Trophoblast cell (in vitro differentiated cells and primary cell): Measurements from ENCODE around the gene TRIM22.

Experiments used
- DNase-seq, 2 donors: peaks; one replicate each; pipeline ENCODE4 v3.0.0-alpha.2; 2016
- H2AFZ ChIP-seq: 2 replicates; pipeline ENCODE4 v1.6.1; 2013; ENCODE audit warnings: low read length, moderate library complexity, mild to moderate bottlenecking; ENCODE audit not compliant: insufficient read depth, poor library complexity
- H2AK5ac ChIP-seq: 2 replicates; pipeline ENCODE4 v1.6.1; 2013; ENCODE audit warnings: mild to moderate bottlenecking, low read length
- H2BK120ac ChIP-seq: 2 replicates; pipeline ENCODE4 v1.6.1; 2013; ENCODE audit warnings: low read length, mild to moderate bottlenecking, moderate library complexity; ENCODE audit not compliant: insufficient read depth, poor library complexity
- H2BK12ac ChIP-seq: 2 replicates; pipeline ENCODE4 v1.6.1; 2013; ENCODE audit warnings: mild to moderate bottlenecking, low read length, moderate library complexity
- H2BK5ac ChIP-seq: 2 replicates; pipeline ENCODE4 v1.6.1; 2013; ENCODE audit warnings: low read length, low read depth, moderate library complexity, mild to moderate bottlenecking; ENCODE audit not compliant: poor library complexity
- H3K14ac ChIP-seq: 2 replicates; pipeline ENCODE4 v1.6.1; 2013; ENCODE audit warnings: mild to moderate bottlenecking, low read length
- H3K18ac ChIP-seq: 2 replicates; pipeline ENCODE4 v1.6.1; 2013; ENCODE audit warnings: mild to moderate bottlenecking, low read length
- H3K23ac ChIP-seq: 2 replicates; pipeline ENCODE4 v1.6.1; 2013; ENCODE audit warnings: low read length
- H3K27ac ChIP-seq: 2 replicates; pipeline ENCODE4 v1.5.1; 2013; ENCODE audit warnings: low read depth, mild to moderate bottlenecking, inconsistent platforms, low read length, moderate library complexity
- H3K27me3 ChIP-seq: 2 replicates; pipeline ENCODE4 v1.6.1; 2013; ENCODE audit warnings: inconsistent platforms, mild to moderate bottlenecking, low read length, moderate library complexity; ENCODE audit not compliant: insufficient read depth
- H3K36me3 ChIP-seq, 2 experiments: 1 replicate in 1 of 2; 2 replicates in 1 of 2; pipeline ENCODE4 v1.6.1; 2013; ENCODE audit warnings: low read length in 2 of 2, mild to moderate bottlenecking in 2 of 2, moderate library complexity in 1 of 2; ENCODE audit not compliant: insufficient read depth in 2 of 2, control insufficient read depth in 1 of 2
- H3K4ac ChIP-seq: 2 replicates; pipeline ENCODE4 v1.6.1; 2013; ENCODE audit warnings: low read depth, mild to moderate bottlenecking, low read length, moderate library complexity
- H3K4me1 ChIP-seq, 2 experiments: 1 replicate in 1 of 2; 2 replicates in 1 of 2; pipeline ENCODE4 v1.6.1; 2013; ENCODE audit warnings: low read length in 2 of 2, mild to moderate bottlenecking in 2 of 2, moderate library complexity in 1 of 2; ENCODE audit not compliant: insufficient read depth in 2 of 2, control insufficient read depth in 1 of 2
- H3K4me2 ChIP-seq: 2 replicates; pipeline ENCODE4 v1.6.1; 2013; ENCODE audit warnings: inconsistent platforms, mild to moderate bottlenecking, low read length, moderate library complexity
- H3K4me3 ChIP-seq: 2 replicates; pipeline ENCODE4 v1.5.1; 2013; ENCODE audit warnings: mild to moderate bottlenecking, low read depth, low read length, inconsistent platforms
- H3K79me1 ChIP-seq: one replicate; pipeline ENCODE4 v1.6.1; 2013; ENCODE audit warnings: low read length
- H3K79me2 ChIP-seq: 2 replicates; pipeline ENCODE4 v1.6.1; 2013; ENCODE audit warnings: low read length, mild to moderate bottlenecking; ENCODE audit not compliant: control insufficient read depth, insufficient read depth, poor library complexity
- H3K9ac ChIP-seq: 2 replicates; pipeline ENCODE4 v1.6.1; 2013; ENCODE audit warnings: mild to moderate bottlenecking, low read length
- H3K9me3 ChIP-seq: 2 replicates; pipeline ENCODE4 v1.6.1; 2013; ENCODE audit warnings: low read depth, mild to moderate bottlenecking, control low read depth, inconsistent platforms, low read length; ENCODE audit not compliant: insufficient read depth
- H4K12ac ChIP-seq: 2 replicates; pipeline ENCODE4 v1.6.1; 2013; ENCODE audit warnings: low read depth, mild to moderate bottlenecking, low read length, moderate library complexity
- H4K8ac ChIP-seq: 2 replicates; pipeline ENCODE4 v1.6.1; 2013; ENCODE audit warnings: low read depth, mild to moderate bottlenecking, low read length, moderate library complexity
- H4K91ac ChIP-seq: one replicate; pipeline ENCODE4 v1.6.1; 2013; ENCODE audit warnings: low read depth, mild to moderate bottlenecking, low read length, moderate library complexity
- WGBS: extraction: QIAGEN DNeasy Blood & Tissue Kit; methylation state at CpG from one replicate; pipeline ENCODE4 v1.1.7; 2013; ENCODE audit warnings: missing lambda C conversion rate; ENCODE audit not compliant: insufficient read length, insufficient coverage; ENCODE audit errors: extremely low coverage; 5-methylcytosine and 5-hydroxymethylcytosine counted together

The TRIM22 gene

DNA sequence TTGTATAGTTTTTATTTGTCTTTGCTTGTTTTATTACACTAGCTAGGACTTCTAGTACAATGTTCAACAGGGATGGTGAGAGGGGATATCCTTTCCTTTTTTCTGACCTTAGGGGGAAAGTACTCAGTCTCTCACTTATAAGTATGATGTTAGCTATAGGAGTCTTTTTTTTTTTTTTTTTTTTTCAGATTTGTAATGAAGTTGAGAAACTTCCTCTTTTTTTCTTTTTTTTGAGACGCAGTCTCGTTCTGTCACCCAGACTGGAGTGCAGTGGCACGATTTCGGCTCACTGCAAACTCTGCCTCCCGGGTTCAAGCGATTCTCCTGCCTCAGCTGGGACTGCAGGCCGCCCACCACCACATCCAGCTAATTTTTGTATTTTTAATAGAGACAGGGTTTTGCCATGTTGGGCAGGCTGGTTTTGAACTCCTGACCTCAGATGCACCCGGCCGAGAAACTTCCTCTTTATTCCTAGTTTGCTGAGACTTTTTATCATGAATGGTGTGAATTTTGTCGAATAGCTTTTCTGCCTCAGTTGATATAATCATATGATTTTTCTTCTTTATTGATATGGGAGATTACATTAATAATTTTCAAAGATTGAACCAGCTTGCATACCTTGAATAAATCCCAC, 10.9 kb downstream of the TRIM22 start:
- no peak overlapping the region for H2BK120ac ChIP-seq

GRCh38 chr11:5701055-5701577, 11.5 kb downstream of the TRIM22 start:
- no peaks in the 10 kb centered on the region for H3K79me2 ChIP-seq
- H3K27ac ChIP-seq, result no peak overlapping the region
- no peaks in the 10 kb centered on the region for H3K9me3 ChIP-seq
- H3K36me3 ChIP-seq, result no peaks in the 10 kb centered on the region
- DNase-seq, result no peak
- H2AFZ ChIP-seq, result no peak overlapping the region
- no peak overlapping the region for H4K91ac ChIP-seq
- H3K4ac ChIP-seq, result no peak overlapping the region
- no peak overlapping the region for H4K8ac ChIP-seq
- H2BK5ac ChIP-seq, result no peak overlapping the region
- peaks cover 0 to 3% of the 10 kb centered on the region in 2 experiments for H3K4me1 ChIP-seq
- 100% methylated on average over 2 of the region's 3 CpGs for WGBS
- no peak overlapping the region for H2BK12ac ChIP-seq
- H3K18ac ChIP-seq, result no peak overlapping the region
- H3K14ac ChIP-seq, result no peak overlapping the region
- no peak overlapping the region for H3K4me3 ChIP-seq
- no peak overlapping the region for H3K23ac ChIP-seq
- H4K12ac ChIP-seq, result no peak overlapping the region
- no peaks in the 10 kb centered on the region for H3K27me3 ChIP-seq
- no peak overlapping the region for H2AK5ac ChIP-seq
- no peak overlapping the region for H3K9ac ChIP-seq
- H3K4me2 ChIP-seq, result no peak overlapping the region
- no peak overlapping the region for H2BK120ac ChIP-seq
- H3K79me1 ChIP-seq, result no peaks in the 10 kb centered on the region

More for the DNA sequence above, 10.9 kb downstream of the TRIM22 start:
- H2AFZ ChIP-seq, result no peak overlapping the region
- no peaks in the 10 kb centered on the region for H3K9me3 ChIP-seq
- H2AK5ac ChIP-seq, result no peak overlapping the region
- H3K18ac ChIP-seq, result no peak overlapping the region
- no peaks in the 10 kb centered on the region for H3K36me3 ChIP-seq
- H3K4me2 ChIP-seq, result no peak overlapping the region
- no CpG with 5 or more reads among the region's 10 CpGs for WGBS
- peaks cover 0 to 4% of the 10 kb centered on the region in 2 experiments for H3K4me1 ChIP-seq
- no peak overlapping the region for H3K9ac ChIP-seq
- H3K79me1 ChIP-seq, result no peaks in the 10 kb centered on the region
- DNase-seq, result no peak
- H3K14ac ChIP-seq, result no peak overlapping the region
- H3K27me3 ChIP-seq, result no peaks in the 10 kb centered on the region
- H3K4me3 ChIP-seq, result no peak overlapping the region
- H3K23ac ChIP-seq, result no peak overlapping the region
- H2BK5ac ChIP-seq, result no peak overlapping the region
- H4K91ac ChIP-seq, result no peak overlapping the region
- no peaks in the 10 kb centered on the region for H3K79me2 ChIP-seq
- no peak overlapping the region for H3K4ac ChIP-seq
- H3K27ac ChIP-seq, result no peak overlapping the region
- H2BK12ac ChIP-seq, result no peak overlapping the region
- H4K8ac ChIP-seq, result no peak overlapping the region
- H4K12ac ChIP-seq, result no peak overlapping the region

DNA sequence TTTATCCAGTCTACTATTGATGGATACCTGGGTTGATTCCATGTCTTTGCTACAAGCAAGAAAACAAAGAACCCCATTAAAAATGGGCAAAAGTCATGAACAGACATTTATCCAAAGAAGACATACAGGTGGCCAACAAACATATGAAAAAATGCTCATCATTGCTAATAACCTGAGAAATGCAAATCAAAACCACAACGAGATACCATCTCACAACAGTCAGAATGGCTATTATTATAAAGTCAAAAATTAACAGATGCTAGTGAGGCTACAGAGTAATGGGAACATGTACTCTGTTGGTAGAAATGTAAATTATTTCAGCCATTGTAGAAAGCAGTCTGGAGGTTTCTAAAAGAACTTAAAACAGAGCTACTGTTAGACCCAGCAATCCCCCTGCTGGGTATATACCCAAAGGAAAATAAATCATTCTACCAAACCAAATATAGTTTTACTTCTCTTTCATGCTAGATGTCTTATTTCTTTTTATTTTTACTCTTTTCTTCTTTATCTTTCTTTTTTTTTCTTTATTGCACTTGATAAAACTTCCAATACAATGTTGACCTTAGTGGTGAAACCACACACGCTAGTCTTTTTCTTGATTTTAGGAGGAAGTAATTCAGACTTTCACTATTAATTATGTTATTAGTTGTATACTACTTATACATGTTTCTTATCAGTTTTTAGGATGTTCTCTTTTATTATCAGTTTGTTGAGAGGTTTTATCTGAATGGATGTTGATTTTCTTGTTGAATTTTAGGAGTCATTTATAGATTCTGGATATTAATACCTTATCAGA, 14.3 kb downstream of the TRIM22 start:
- H2AFZ ChIP-seq, result no peak overlapping the region

DNA sequence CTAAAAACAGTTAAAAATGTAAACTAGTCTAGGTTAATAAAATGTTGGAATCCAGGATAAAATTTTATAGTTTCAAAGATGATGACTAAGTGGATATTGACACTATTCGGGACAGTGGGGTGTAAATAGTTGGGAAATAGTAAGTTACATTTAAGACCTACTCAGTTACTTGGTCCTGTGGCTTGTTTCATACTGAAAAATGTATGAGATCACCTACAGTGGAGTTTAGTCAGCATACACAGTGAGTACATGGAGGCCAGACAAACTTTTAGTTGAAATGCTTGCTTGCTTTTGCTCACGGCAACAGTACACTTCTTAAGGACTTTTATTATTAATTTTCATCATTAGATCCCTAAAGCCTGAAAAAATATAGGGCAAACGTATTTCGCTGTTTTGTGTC, 16.1 kb downstream of the TRIM22 start:
- Histone ChIP-seq H3K9me3 (no peaks in the 10 kb centered on the region), H3K36me3 (no peaks in the 10 kb centered on the region), H3K4me2 (no peak overlapping the region), H3K27me3 (no peaks in the 10 kb centered on the region), H4K91ac (no peak overlapping the region), H3K14ac (no peak overlapping the region), H2BK120ac (no peak overlapping the region), H2AFZ (no peak overlapping the region), H3K23ac (no peak overlapping the region), H3K79me2 (no peaks in the 10 kb centered on the region), H3K18ac (no peak overlapping the region), H2BK5ac (no peak overlapping the region), H3K9ac (no peak overlapping the region), H3K4me3 (no peak overlapping the region), H3K27ac (no peak overlapping the region), H2AK5ac (no peak overlapping the region), H4K8ac (no peak overlapping the region), H2BK12ac (no peak overlapping the region), H3K4ac (no peak overlapping the region), H3K4me1 (no peaks in the 10 kb centered on the region), H3K79me1 (no peaks in the 10 kb centered on the region), H4K12ac (no peak overlapping the region)
- WGBS, result no CpG with 5 or more reads among the region's 4 CpGs
- DNase-seq, result no peak

More for the DNA sequence above, 14.3 kb downstream of the TRIM22 start:
- Histone ChIP-seq H4K91ac (no peak overlapping the region), H3K23ac (no peak overlapping the region), H3K27ac (no peak overlapping the region), H2BK5ac (no peak overlapping the region), H4K8ac (no peak overlapping the region), H2BK120ac (no peak overlapping the region), H3K9me3 (no peaks in the 10 kb centered on the region), H3K79me1 (no peaks in the 10 kb centered on the region), H3K4me2 (no peak overlapping the region), H3K27me3 (no peaks in the 10 kb centered on the region), H3K18ac (no peak overlapping the region), H4K12ac (no peak overlapping the region), H3K14ac (no peak overlapping the region), H3K4me3 (no peak overlapping the region), H2AK5ac (no peak overlapping the region), H3K4me1 (no peaks in the 10 kb centered on the region), H3K4ac (no peak overlapping the region), H3K9ac (no peak overlapping the region), H3K79me2 (no peaks in the 10 kb centered on the region), H2BK12ac (no peak overlapping the region), H3K36me3 (no peaks in the 10 kb centered on the region)
- WGBS, result no CpG with 5 or more reads among the region's 2 CpGs
- no peak for DNase-seq
